WTC11 (cell line): Measurements from ENCODE around the gene RETREG1.

ENCODE experiments used
- CTCF ChIP-seq: fragments of 200-600 bp; IDR thresholded peaks from 2 replicates; pipeline ENCODE4 v1.8.0; 2022; ENCODE audit warnings: antibody characterized with exemption
- NR3C1 ChIP-seq: sonication (generic); formaldehyde crosslinking; conservative IDR thresholded peaks from 2 replicates; pipeline ENCODE4 v1.8.1; 2023; ENCODE audit warnings: low read depth, mild to moderate bottlenecking, missing genetic modification reagents
- ZNF121 ChIP-seq: sonication (generic); formaldehyde crosslinking; IDR thresholded peaks from 2 replicates; pipeline ENCODE4 v1.8.0; 2023; ENCODE audit warnings: missing genetic modification reagents
- TF ChIP-seq, protein P1 (sequence below): sonication (generic); formaldehyde crosslinking; IDR thresholded peaks from 2 replicates; pipeline ENCODE4 v1.8.1; 2023; ENCODE audit warnings: mild to moderate bottlenecking, moderate library complexity, missing genetic modification reagents
- TF ChIP-seq, protein P2 (sequence below): sonication (generic); formaldehyde crosslinking; IDR thresholded peaks from 2 replicates; pipeline ENCODE4 v1.8.0; 2022; ENCODE audit warnings: missing genetic modification reagents

- TF ChIP-seq CTCF (no peak), NR3C1 (CRISPR knock-in tag) (no peak), ZNF121 (CRISPR knock-in tag) (no peak)
- TF ChIP-seq, protein P1, sequence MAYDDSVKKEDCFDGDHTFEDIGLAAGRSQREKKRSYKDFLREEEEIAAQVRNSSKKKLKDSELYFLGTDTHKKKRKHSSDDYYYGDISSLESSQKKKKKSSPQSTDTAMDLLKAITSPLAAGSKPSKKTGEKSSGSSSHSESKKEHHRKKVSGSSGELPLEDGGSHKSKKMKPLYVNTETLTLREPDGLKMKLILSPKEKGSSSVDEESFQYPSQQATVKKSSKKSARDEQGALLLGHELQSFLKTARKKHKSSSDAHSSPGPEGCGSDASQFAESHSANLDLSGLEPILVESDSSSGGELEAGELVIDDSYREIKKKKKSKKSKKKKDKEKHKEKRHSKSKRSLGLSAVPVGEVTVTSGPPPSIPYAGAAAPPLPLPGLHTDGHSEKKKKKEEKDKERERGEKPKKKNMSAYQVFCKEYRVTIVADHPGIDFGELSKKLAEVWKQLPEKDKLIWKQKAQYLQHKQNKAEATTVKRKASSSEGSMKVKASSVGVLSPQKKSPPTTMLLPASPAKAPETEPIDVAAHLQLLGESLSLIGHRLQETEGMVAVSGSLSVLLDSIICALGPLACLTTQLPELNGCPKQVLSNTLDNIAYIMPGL (CRISPR knock-in tag), result no peak
- TF ChIP-seq, protein P2, sequence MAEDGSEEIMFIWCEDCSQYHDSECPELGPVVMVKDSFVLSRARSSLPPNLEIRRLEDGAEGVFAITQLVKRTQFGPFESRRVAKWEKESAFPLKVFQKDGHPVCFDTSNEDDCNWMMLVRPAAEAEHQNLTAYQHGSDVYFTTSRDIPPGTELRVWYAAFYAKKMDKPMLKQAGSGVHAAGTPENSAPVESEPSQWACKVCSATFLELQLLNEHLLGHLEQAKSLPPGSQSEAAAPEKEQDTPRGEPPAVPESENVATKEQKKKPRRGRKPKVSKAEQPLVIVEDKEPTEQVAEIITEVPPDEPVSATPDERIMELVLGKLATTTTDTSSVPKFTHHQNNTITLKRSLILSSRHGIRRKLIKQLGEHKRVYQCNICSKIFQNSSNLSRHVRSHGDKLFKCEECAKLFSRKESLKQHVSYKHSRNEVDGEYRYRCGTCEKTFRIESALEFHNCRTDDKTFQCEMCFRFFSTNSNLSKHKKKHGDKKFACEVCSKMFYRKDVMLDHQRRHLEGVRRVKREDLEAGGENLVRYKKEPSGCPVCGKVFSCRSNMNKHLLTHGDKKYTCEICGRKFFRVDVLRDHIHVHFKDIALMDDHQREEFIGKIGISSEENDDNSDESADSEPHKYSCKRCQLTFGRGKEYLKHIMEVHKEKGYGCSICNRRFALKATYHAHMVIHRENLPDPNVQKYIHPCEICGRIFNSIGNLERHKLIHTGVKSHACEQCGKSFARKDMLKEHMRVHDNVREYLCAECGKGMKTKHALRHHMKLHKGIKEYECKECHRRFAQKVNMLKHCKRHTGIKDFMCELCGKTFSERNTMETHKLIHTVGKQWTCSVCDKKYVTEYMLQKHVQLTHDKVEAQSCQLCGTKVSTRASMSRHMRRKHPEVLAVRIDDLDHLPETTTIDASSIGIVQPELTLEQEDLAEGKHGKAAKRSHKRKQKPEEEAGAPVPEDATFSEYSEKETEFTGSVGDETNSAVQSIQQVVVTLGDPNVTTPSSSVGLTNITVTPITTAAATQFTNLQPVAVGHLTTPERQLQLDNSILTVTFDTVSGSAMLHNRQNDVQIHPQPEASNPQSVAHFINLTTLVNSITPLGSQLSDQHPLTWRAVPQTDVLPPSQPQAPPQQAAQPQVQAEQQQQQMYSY (CRISPR knock-in tag), result no peak
Measured at GRCh38 chr5:16654647-16655334, 38.0 kb upstream of the RETREG1 start.
